Measurements from ENCODE around the gene GRIN3A. TPM values are rescaled to one million over a fixed set of nuclear protein-coding genes. Genes with fewer than 3 reads are reported as not detected.

Gene GRIN3A
- total and polyA plus RNA-seq, 4 donors, result 0.02 to 0.11 (median 0.07) TPM

DNA sequence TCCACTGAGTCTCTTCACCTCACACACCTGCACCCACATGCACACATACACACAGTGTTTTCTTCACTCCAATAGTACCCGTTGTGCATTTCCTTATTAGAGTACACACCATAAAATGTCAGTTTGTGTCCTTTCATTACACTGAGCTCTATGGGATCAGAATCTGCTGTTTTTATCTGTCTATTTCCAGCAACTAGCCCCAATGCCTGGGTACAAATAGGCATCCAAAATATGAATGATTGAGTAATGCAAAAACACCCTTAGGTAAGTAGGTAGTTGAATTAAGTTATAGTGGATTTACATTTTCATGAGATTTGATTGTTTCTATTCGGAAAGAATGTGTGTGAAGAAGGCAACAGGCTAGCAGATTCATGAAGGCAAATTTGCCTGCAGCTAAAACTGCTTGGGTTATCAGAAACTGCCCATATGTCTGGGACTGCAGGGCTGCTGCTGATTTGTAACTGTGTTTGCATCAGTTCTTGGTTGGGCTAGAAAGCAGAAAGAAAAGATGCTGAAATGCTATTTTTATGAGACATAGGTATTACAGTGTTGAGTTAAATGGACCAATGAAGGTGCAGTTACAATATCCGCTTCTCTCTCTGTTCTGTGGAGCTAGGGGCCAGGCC, 170.6 kb downstream of the GRIN3A start:
- TF ChIP-seq, protein P1, sequence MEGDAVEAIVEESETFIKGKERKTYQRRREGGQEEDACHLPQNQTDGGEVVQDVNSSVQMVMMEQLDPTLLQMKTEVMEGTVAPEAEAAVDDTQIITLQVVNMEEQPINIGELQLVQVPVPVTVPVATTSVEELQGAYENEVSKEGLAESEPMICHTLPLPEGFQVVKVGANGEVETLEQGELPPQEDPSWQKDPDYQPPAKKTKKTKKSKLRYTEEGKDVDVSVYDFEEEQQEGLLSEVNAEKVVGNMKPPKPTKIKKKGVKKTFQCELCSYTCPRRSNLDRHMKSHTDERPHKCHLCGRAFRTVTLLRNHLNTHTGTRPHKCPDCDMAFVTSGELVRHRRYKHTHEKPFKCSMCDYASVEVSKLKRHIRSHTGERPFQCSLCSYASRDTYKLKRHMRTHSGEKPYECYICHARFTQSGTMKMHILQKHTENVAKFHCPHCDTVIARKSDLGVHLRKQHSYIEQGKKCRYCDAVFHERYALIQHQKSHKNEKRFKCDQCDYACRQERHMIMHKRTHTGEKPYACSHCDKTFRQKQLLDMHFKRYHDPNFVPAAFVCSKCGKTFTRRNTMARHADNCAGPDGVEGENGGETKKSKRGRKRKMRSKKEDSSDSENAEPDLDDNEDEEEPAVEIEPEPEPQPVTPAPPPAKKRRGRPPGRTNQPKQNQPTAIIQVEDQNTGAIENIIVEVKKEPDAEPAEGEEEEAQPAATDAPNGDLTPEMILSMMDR (IDR thresholded peaks at IDR 0.05; ENCODE audit: control extremely low read depth, extremely low read depth), result no peak
- H3K9ac ChIP-seq (ENCODE audit: insufficient read depth in 1 of 2, low read length in 2 of 2), result no peak overlapping the region
- no peak overlapping the region for H3K4me3 ChIP-seq
- no peak overlapping the region for H3K27ac ChIP-seq (ENCODE audit: low read depth in 1 of 2, low read length in 1 of 2)
- no peaks in the 10 kb centered on the region for H3K4me1 ChIP-seq (ENCODE audit: control insufficient read depth in 5 of 5, insufficient read depth in 5 of 5, low read length in 5 of 5)
- no peaks in the 10 kb centered on the region for H3K27me3 ChIP-seq (ENCODE audit: control insufficient read depth in 3 of 3, insufficient read depth in 3 of 3, low read length in 2 of 3)
- peaks cover 4 to 28% (median 19%) of the 10 kb centered on the region in 4 donors for H3K36me3 ChIP-seq (ENCODE audit: control insufficient read depth in 4 of 4, insufficient read depth in 4 of 4, low read length in 4 of 4)
- H3K9me3 ChIP-seq (ENCODE audit: control insufficient read depth in 4 of 4, insufficient read depth in 3 of 4, low read length in 3 of 4), result no peaks in the 10 kb centered on the region
- no peak for DNase-seq
- WGBS, 2 donors, result 94 to 95% methylated on average over 3 of the region's 3 CpGs
- ATAC-seq (ENCODE audit: insufficient read depth, low FRiP score), result no peak

DNA sequence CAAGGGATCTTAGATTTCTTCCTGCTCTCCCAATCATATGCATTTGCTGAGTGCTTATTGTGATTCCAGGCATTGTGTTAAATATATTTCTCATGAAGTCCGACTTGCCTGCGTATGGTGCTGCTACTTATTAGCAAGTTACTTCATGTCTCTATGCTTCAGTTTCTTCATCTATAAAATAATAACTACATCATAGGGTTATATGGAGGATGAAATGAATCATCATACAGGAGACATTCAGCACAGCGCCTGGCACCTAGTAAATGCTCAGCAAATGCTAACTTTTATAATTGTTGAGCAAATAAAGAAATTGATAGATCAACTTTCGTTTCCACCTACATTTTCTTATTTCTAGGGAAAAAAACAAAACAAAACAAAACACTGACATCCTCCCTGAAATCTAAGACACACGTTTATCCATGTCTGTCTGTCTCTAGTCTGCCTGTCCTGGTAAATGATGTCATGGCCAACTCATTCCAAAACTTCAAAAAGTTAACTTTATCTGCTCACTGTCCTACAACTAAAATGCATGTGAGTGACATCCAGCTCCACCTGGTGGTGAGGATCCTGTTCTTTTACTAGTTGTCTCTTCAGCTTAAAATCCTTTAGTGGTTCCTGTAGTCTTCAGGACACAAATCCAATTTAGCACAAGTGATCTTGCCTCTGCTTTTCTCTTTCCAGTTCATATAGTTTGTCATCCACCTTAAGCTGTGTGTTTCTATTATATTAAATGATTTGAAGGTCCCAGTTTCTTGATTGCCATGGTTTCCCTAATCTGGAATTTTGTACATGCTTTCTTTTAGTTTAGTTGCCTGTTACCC, 171.3 kb downstream of the GRIN3A start:
- Histone ChIP-seq H3K4me1 (ENCODE audit: control insufficient read depth in 5 of 5, insufficient read depth in 5 of 5, low read length in 5 of 5) (no peaks in the 10 kb centered on the region), H3K9me3 (ENCODE audit: control insufficient read depth in 4 of 4, insufficient read depth in 3 of 4, low read length in 3 of 4) (no peaks in the 10 kb centered on the region), H3K36me3 (ENCODE audit: control insufficient read depth in 4 of 4, insufficient read depth in 4 of 4, low read length in 4 of 4) (peaks cover 8 to 35% (median 23%) of the 10 kb centered on the region in 4 donors), H3K9ac (ENCODE audit: insufficient read depth in 1 of 2, low read length in 2 of 2) (no peak overlapping the region), H3K27me3 (ENCODE audit: control insufficient read depth in 3 of 3, insufficient read depth in 3 of 3, low read length in 2 of 3) (no peaks in the 10 kb centered on the region), H3K4me3 (no peak overlapping the region), H3K27ac (ENCODE audit: low read depth in 1 of 2, low read length in 1 of 2) (no peak overlapping the region)
- ATAC-seq (ENCODE audit: insufficient read depth, low FRiP score) (no peak), DNase-seq (peak in 1 of 3 donors; percentile 22)
- 91 to 95% methylated on average over 5 of the region's 5 CpGs for WGBS, 2 donors
- TF ChIP-seq, protein P1 (IDR thresholded peaks at IDR 0.05; ENCODE audit: control extremely low read depth, extremely low read depth), result no peak

DNA sequence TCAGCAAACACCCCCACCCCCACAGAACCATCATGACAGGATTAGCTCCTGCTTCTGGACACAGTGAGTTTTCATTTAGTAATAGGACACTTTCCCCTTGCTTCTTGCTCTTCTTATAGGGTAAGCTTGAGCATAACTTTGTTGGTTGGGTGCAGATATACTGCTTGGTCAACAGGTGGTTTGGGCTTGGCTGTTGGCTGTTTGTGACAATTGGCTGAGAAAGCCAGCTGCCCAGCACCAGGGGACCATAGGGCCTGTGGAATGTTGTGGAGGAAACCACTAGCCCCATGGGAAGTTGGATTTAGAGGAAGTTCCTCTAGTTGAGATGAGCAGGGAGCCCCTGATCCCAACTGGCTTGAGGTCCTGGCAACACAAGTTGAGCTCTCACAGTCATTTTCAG, 174.2 kb downstream of the GRIN3A start:
- no peaks in the 10 kb centered on the region for H3K4me1 ChIP-seq (ENCODE audit: control insufficient read depth in 5 of 5, insufficient read depth in 5 of 5, low read length in 5 of 5)
- peaks cover 0 to 2% (median 0%) of the 10 kb centered on the region in 4 donors for H3K9me3 ChIP-seq (ENCODE audit: control insufficient read depth in 4 of 4, insufficient read depth in 3 of 4, low read length in 3 of 4)
- H3K9ac ChIP-seq (ENCODE audit: insufficient read depth in 1 of 2, low read length in 2 of 2), result no peak overlapping the region
- no peak overlapping the region for H3K4me3 ChIP-seq
- H3K27me3 ChIP-seq (ENCODE audit: control insufficient read depth in 3 of 3, insufficient read depth in 3 of 3, low read length in 2 of 3), result no peaks in the 10 kb centered on the region
- TF ChIP-seq, protein P1 (IDR thresholded peaks at IDR 0.05; ENCODE audit: control extremely low read depth, extremely low read depth), result no peak
- peaks cover 18 to 54% (median 33%) of the 10 kb centered on the region in 4 donors for H3K36me3 ChIP-seq (ENCODE audit: control insufficient read depth in 4 of 4, insufficient read depth in 4 of 4, low read length in 4 of 4)
- no peak overlapping the region for H3K27ac ChIP-seq (ENCODE audit: low read depth in 1 of 2, low read length in 1 of 2)
- ATAC-seq (ENCODE audit: insufficient read depth, low FRiP score) (no peak), DNase-seq (no peak)

All from lung (tissue), 12 donors.